ENCODE measurements around the gene DMBX1. TPM values are rescaled to one million over a fixed set of nuclear protein-coding genes. Genes with fewer than 3 reads are reported as not detected.

Gene DMBX1
- total RNA-seq, 1 experiment from 2014 or later: 2.3 TPM

- Mint-ChIP-seq H3K27me3 (ENCODE audit: low read depth) (peaks cover 100% of the 10 kb centered on the region), H3K9me3 (no peaks in the 10 kb centered on the region; a peak in 2 of 5 replicates), H3K4me3 (peak overlapping the region; percentile 65 to 82), H3K36me3 (ENCODE audit: insufficient read depth in 1 of 3, low read depth in 3 of 3) (no peaks in the 10 kb centered on the region), H3K27ac (no peak overlapping the region), H3K4me1 (peaks cover 43 to 78% of the 10 kb centered on the region in 2 experiments)
- Histone ChIP-seq H3K79me2 (ENCODE audit: insufficient read depth, low read length) (no peaks in the 10 kb centered on the region), H3K18ac (ENCODE audit: insufficient read length, low read depth, low read length) (no peak overlapping the region), H3K27ac (ENCODE audit: insufficient read length, low read depth, low read length) (no peak overlapping the region), H2BK12ac (ENCODE audit: insufficient read length, low read depth, low read length) (no peak overlapping the region), H2BK15ac (ENCODE audit: low read depth, low read length) (no peak overlapping the region), H3K23me2 (ENCODE audit: insufficient read length, low read depth, low read length, poor library complexity, severe bottlenecking) (peaks cover 21% of the 10 kb centered on the region), H3K27me3 (ENCODE audit: insufficient read depth, low read length) (peaks cover 85% of the 10 kb centered on the region), H3K56ac (ENCODE audit: insufficient read length, low read depth, low read length) (no peak overlapping the region), H3K4ac (ENCODE audit: low read depth, low read length) (no peak overlapping the region), H2BK5ac (ENCODE audit: insufficient read length, low read length) (no peak overlapping the region), H3K9me3 (ENCODE audit: control insufficient read depth, low read depth, low read length) (no peaks in the 10 kb centered on the region), H3K9ac (ENCODE audit: extremely low read depth, insufficient read length, low read length) (no peak overlapping the region), H3K23ac (ENCODE audit: insufficient read length, low read depth, low read length) (no peak overlapping the region), H3K14ac (ENCODE audit: insufficient read depth, low read length) (peak overlapping the region; percentile 13; the same call in 1 of the 2 replicates), H2AFZ (ENCODE audit: low read length) (no peak overlapping the region), H2BK20ac (ENCODE audit: low read depth, low read length, poor library complexity, severe bottlenecking) (no peak overlapping the region), H4K20me1 (ENCODE audit: control insufficient read depth, insufficient read depth, insufficient read length) (no peaks in the 10 kb centered on the region), H2BK120ac (ENCODE audit: low read depth, low read length, poor library complexity, severe bottlenecking) (no peak overlapping the region), H3K4me1 (ENCODE audit: insufficient read depth, low read length) (peaks cover 2% of the 10 kb centered on the region; the same call in 1 of the 2 replicates), H3K79me1 (ENCODE audit: insufficient read depth, low read depth, low read length, poor library complexity, severe bottlenecking) (no peaks in the 10 kb centered on the region), H4K8ac (replicated peaks; ENCODE audit: insufficient read length, low read depth, low read length) (no peak overlapping the region), H4K5ac (ENCODE audit: insufficient read length, low read depth, low read length) (no peak overlapping the region), H3T11ph (ENCODE audit: low read length) (no peak overlapping the region), H2AK5ac (ENCODE audit: insufficient read length, low read length) (no peak overlapping the region), H3K4me2 (ENCODE audit: insufficient read depth, insufficient read length, low read length) (peak overlapping the region; percentile 89), H4K91ac (ENCODE audit: insufficient read length, low read depth, low read length) (no peak overlapping the region)
- no peak for TF ChIP-seq CTCF (conservative IDR thresholded peaks at IDR 0.05)
- DNase-seq: no peak
- WGBS (ENCODE audit: extremely low coverage, insufficient read length, low lambda C conversion rate): no CpG with 5 or more reads among the region's 50 CpGs
Measured at GRCh38 chr1:46490656-46491442, 1.2 kb downstream of the DMBX1 start.
